GM23248 (cell line): Measurements from ENCODE around the gene SETSIP.

ENCODE experiments used
- EZH2 ChIP-seq: fragments of 200-600 bp; sonication (generic); IDR thresholded peaks from 2 replicates; pipeline ENCODE4 v1.6.1; 2018; ENCODE audit warnings: antibody characterized with exemption, mild to moderate bottlenecking; ENCODE audit not compliant: insufficient read depth, poor library complexity, severe bottlenecking
- EZH2phosphoT487 ChIP-seq: fragments of 200-600 bp; sonication (generic); IDR thresholded peaks from 2 replicates; pipeline ENCODE4 v1.6.1; 2018; ENCODE audit warnings: antibody characterized with exemption, moderate library complexity, mild to moderate bottlenecking, low read depth; ENCODE audit not compliant: insufficient read depth

DNA sequence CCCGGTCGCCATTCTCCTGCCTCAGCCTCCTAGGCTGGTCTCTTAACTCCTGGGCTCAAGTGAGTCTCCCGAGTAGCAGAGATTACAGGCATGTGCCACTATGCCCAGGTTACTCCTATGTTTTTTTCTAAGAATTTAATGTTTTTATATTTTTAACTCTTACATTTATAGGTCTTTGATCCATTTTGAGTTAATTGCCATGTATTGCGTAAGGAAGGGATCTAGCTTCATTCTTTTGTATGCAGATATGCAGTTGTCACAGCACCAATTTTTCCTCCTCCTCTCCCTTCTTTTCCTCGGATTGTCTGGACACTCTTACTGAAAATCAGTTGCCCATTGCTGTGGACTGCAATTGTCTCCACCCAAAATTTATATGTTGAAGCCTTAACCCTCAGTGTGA lies 16.4 kb upstream of the SETSIP start:
- TF ChIP-seq EZH2 (no peak), EZH2phosphoT487 (no peak)
